ENCODE data around the gene RHOJ.
"Not testable (repeated sequence)": the region's sequence is repeated elsewhere in the genome, so short reads cannot be mapped to it uniquely, and the experiment has no call there.

Gene RHOJ

GRCh38 chr14:63297372-63298063 is 93.3 kb downstream of the RHOJ start:
- DNase-seq (ENCODE audit: low read depth in 2 of 2), result no peak

GRCh38 chr14:63299351-63300110 is 95.3 kb downstream of the RHOJ start:
- DNase-seq (ENCODE audit: low read depth in 2 of 2), result no peak

GRCh38 chr14:63300854-63301253 is 96.6 kb downstream of the RHOJ start:
- no peak for DNase-seq (ENCODE audit: low read depth in 2 of 2)

GRCh38 chr14:63301891-63302534 is 97.8 kb downstream of the RHOJ start:
- DNase-seq (ENCODE audit: low read depth in 2 of 2), result no peak

GRCh38 chr14:63304429-63304828 is 100.2 kb downstream of the RHOJ start:
- DNase-seq (ENCODE audit: low read depth in 2 of 2), result not testable (repeated sequence)

GRCh38 chr14:63308723-63309317 is 104.6 kb downstream of the RHOJ start:
- DNase-seq (ENCODE audit: low read depth in 2 of 2), result no peak

GRCh38 chr14:63318835-63319234 is 114.6 kb downstream of the RHOJ start, which contains the start of gene GPHB5:
GPHB5 (minus strand) TSS chr14:63318935; CDS start chr14:63317849, 1,086 bp downstream.
- no peak for DNase-seq (ENCODE audit: low read depth in 2 of 2)

- DNase-seq (ENCODE audit: low read depth in 2 of 2), result no peak
Observed at GRCh38 chr14:63322472-63322871, 118.2 kb downstream of the RHOJ start.

GRCh38 chr14:63322897-63323573 is 118.8 kb downstream of the RHOJ start:
- DNase-seq (ENCODE audit: low read depth in 2 of 2), result no peak

- DNase-seq (ENCODE audit: low read depth in 2 of 2), result no peak
Observed at GRCh38 chr14:63326840-63327239, 122.6 kb downstream of the RHOJ start.

- no peak for DNase-seq (ENCODE audit: low read depth in 2 of 2)
Observed at GRCh38 chr14:63328787-63329737, 124.8 kb downstream of the RHOJ start.

GRCh38 chr14:63342371-63342770 is 138.1 kb downstream of the RHOJ start:
- DNase-seq (ENCODE audit: low read depth in 2 of 2), result no peak

Measured in stimulated activated CD4-positive, alpha-beta T cell treated with anti-CD3 and anti-CD28 coated beads, Interleukin-1b, Interleukin-23, amount 100 ng/mL, for 4 hours (primary cell).